NK-92 (cell line): ENCODE measurements around the gene NOPCHAP1.
A peak's percentile ranks its signal among the peaks of the same experiment; 100 is the strongest.
"Not testable (repeated sequence)": the region's sequence is repeated elsewhere in the genome, so short reads cannot be mapped to it uniquely, and the experiment has no call there.

Experiments used
- DNase-seq: peaks from one replicate; lab custom pipeline; 2025; ENCODE audit not compliant: unreplicated experiment; lab: John Stamatoyannopoulos, UW

The NOPCHAP1 gene

GRCh38 chr12:104986022-104986941 lies at the start of gene NOPCHAP1:
Gene NOPCHAP1 (plus strand): TSS chr12:104986316. CDS start chr12:104986353, 37 bp downstream.
- peak; percentile 18 for DNase-seq

DNA sequence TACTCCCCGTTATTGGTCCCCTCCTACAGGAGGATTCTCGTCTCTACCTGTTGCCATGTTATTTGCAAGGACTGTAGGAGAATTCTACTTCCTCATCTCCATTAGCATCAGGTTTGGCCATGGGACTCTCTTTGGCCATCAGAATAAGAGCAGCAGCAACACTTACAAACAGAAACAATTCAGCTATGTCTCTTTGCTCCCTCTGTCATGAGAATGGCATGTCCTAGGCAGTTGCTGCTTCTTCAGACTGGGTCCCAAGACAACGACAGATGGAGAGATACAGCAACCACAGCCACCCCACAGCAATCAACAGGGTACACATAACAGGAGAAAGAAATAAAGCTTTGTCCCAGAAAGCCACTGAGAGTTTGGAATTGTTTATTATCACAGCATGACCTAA lies 47.7 kb upstream of the NOPCHAP1 start:
- no peak for DNase-seq

- DNase-seq, result no peak
These were observed 47.0 kb upstream of the NOPCHAP1 start for GRCh38 chr12:104939089-104939488.

DNA sequence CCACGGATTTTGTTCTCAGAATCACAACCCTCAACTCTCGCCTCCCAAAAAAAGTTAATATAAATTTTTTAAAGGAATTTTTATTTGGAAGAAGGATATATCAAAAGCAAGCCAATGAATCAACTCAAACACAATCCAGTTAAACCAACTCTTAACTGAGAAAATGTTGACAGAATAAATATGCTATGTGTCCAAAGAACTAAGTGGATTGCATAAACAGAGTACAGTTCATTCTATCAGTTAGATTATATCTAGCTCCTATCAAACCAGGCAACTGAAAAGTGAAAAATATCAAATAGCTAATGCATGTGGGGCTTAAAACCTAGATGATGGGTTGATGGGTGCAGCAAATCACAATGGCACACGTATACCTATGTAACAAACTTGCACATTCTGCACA lies 44.7 kb upstream of the NOPCHAP1 start:
- DNase-seq, result no peak

GRCh38 chr12:104942075-104942474 lies 44.0 kb upstream of the NOPCHAP1 start:
- no peak for DNase-seq

DNA sequence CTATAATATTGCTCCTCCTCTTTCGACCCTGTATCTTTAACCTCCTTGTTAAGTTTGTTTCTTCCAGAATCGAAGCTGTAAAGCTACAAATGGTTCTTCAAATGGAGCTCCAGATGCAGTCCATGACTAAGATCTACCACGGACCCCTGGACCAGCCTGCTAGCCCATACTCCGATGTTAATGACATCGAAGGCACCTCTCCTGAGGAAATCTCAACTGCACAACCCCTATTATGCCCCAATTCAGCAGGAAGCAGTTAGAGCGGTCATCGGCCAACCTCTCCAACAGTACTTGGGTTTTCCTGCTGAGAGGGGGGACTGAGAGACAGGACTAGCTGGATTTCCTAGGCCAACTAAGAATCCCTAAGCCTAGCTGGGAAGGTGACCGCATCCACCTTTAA lies 42.7 kb upstream of the NOPCHAP1 start:
- DNase-seq, result not testable (repeated sequence)

GRCh38 chr12:104944252-104944651 lies 41.9 kb upstream of the NOPCHAP1 start:
- no peak for DNase-seq

- not testable (repeated sequence) for DNase-seq
These were observed 37.4 kb upstream of the NOPCHAP1 start for GRCh38 chr12:104948716-104949115.

GRCh38 chr12:104951759-104952509 lies 34.2 kb upstream of the NOPCHAP1 start:
- no peak for DNase-seq

- no peak for DNase-seq
These were observed 33.3 kb upstream of the NOPCHAP1 start for GRCh38 chr12:104952816-104953215.

DNA sequence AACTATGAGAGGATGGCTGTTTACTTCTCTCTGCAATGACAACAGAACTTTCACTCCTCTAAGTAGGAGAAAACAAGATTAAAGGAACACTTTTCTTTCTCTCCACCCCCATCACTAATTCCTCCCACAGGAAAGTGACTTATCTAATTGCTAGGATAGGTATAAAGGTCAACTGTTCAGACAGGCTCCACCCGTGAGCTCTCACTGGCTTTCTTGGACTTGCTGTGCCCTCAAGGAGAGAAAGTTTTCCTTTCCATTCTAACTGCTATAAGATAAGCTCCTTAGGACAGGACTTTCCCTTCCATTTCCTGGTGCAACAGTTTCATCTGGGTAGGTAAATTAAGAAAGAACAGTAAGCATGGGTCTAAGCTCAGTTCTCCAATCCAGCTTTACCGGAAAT lies 32.8 kb upstream of the NOPCHAP1 start:
- no peak for DNase-seq

DNA sequence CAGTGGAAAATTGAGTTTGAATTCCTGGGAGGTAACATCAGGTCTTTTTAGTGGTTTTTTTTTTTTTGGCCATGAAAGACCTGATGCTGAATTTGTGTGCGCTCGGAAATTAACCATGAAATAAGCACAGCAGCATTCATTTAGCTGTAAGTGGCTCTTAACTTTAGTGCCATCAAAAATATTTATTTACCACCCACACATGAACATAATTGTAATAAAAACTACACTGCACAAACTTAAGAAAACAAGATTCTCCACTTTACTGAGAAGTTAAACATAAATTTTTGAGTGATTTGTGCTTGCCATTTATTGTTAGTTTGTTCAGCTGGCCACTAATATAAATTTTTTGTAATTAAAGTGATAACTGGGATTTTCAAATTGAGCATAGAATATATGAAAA lies 30.4 kb upstream of the NOPCHAP1 start:
- DNase-seq, result no peak

GRCh38 chr12:104956870-104957718 lies 29.0 kb upstream of the NOPCHAP1 start:
- no peak for DNase-seq

DNA sequence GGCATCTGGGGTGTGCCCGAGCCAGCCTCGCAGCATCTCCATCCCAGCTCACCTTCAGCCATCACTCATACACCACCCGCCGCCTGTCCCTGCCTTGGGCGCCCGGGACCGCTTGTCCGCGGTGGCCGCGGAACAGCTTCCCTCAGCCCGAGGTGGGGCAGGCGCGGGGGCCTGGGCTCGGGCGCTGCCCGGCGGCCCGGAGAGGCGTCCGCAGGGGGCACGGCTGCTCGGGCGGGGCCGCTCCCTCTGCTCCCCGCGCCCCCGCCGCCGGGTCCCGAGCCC lies 28.5 kb upstream of the NOPCHAP1 start:
- DNase-seq, result no peak

- DNase-seq, result no peak
These were observed 27.9 kb upstream of the NOPCHAP1 start, which contains the start of gene SLC41A2 for GRCh38 chr12:104958001-104958804. Gene SLC41A2 (minus strand): TSS chr12:104958290. CDS start chr12:104928527, 29,763 bp downstream.

GRCh38 chr12:104958805-104959334 lies 27.2 kb upstream of the NOPCHAP1 start:
- DNase-seq, result no peak

- DNase-seq, result no peak
These were observed 26.7 kb upstream of the NOPCHAP1 start for GRCh38 chr12:104959335-104959841.

DNA sequence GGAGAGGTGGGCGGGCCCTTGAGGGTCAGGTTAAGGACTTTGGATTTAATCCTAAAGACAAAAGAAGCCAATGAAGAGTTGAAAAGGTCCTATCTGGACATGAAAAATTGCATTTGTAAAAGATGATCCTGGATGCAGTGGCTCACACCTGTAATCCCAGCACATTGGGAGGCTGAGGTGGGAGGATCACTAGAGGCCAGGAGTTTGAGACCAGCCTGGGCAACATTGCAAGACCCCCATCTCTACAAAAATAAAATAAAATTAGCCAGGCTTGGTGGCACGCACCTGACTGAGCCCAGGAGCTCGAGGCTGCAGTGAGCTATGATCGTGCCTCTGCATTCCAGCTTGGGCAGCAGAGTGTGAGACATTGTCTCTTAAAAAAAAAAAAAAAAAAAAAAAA lies 25.7 kb upstream of the NOPCHAP1 start:
- DNase-seq, result no peak

- DNase-seq, result no peak
These were observed 22.4 kb upstream of the NOPCHAP1 start for GRCh38 chr12:104963757-104964156.
